ENCODE results near the gene ESPN.

The ESPN gene, protein sequence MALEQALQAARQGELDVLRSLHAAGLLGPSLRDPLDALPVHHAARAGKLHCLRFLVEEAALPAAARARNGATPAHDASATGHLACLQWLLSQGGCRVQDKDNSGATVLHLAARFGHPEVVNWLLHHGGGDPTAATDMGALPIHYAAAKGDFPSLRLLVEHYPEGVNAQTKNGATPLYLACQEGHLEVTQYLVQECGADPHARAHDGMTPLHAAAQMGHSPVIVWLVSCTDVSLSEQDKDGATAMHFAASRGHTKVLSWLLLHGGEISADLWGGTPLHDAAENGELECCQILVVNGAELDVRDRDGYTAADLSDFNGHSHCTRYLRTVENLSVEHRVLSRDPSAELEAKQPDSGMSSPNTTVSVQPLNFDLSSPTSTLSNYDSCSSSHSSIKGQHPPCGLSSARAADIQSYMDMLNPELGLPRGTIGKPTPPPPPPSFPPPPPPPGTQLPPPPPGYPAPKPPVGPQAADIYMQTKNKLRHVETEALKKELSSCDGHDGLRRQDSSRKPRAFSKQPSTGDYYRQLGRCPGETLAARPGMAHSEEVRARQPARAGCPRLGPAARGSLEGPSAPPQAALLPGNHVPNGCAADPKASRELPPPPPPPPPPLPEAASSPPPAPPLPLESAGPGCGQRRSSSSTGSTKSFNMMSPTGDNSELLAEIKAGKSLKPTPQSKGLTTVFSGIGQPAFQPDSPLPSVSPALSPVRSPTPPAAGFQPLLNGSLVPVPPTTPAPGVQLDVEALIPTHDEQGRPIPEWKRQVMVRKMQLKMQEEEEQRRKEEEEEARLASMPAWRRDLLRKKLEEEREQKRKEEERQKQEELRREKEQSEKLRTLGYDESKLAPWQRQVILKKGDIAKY

DNA sequence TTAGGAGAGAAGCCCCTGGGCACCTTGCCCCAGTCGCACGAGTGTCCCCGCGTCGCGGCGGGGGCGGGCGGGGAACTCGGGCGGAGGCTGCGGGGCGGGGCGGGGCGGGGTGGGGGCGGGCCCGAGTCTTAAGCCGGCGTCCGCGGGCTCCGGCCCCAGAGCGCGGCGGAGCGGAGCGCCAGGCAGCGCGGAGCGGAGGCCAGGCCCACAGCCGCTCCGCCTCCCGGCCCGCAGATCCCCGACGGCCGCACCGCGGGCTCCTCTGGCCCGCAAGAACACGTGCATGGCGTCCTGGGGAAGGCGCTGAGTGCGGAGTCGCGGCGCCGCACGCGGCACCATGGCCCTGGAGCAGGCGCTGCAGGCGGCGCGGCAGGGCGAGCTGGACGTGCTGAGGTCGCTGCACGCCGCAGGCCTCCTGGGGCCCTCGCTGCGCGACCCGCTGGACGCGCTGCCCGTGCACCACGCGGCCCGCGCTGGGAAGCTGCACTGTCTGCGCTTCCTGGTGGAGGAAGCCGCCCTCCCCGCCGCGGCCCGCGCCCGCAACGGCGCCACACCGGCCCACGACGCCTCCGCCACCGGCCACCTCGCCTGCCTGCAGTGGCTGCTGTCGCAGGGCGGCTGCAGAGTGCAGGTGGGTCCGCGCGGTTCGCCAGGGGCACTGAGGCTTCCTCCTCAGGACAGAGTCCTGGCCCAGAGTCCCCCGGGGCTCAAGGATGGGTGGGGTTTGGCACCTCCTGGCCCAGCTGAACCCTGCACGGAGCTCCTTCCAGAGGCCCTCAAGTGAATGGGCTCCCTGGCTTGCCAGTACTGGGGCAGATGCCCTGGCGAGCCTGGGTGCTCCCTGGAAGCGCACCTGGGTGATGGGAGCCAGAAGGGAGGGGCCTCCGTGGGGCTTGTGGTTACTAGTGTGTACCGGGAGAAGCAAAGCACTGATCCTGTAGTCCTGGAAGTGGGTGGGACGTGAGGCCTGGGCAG is at the start of gene ESPN:
TSS of gene ESPN (plus strand) at position 158 of the 975 bp plus-strand sequence. CDS start at position 338, 180 bp downstream.
- H3K9ac ChIP-seq (ENCODE audit: low read depth, low read length) = no peak within 1 kb of the TSS
- no peaks in the 10 kb centered on the region for H3K36me3 ChIP-seq (ENCODE audit: control insufficient read depth, insufficient read depth, low read length)
- peaks cover 69% of the 10 kb centered on the region for H3K27me3 ChIP-seq (ENCODE audit: control insufficient read depth, insufficient read depth, low read length)
- no peaks in the 10 kb centered on the region for H3K9me3 ChIP-seq (ENCODE audit: control insufficient read depth, insufficient read depth, low read length)
- no peaks in the 10 kb centered on the region for H3K4me1 ChIP-seq (ENCODE audit: control insufficient read depth, insufficient read depth, low read length)
- peak within 1 kb of the TSS; percentile 46 for H3K4me3 ChIP-seq (ENCODE audit: low read depth, low read length)

DNA sequence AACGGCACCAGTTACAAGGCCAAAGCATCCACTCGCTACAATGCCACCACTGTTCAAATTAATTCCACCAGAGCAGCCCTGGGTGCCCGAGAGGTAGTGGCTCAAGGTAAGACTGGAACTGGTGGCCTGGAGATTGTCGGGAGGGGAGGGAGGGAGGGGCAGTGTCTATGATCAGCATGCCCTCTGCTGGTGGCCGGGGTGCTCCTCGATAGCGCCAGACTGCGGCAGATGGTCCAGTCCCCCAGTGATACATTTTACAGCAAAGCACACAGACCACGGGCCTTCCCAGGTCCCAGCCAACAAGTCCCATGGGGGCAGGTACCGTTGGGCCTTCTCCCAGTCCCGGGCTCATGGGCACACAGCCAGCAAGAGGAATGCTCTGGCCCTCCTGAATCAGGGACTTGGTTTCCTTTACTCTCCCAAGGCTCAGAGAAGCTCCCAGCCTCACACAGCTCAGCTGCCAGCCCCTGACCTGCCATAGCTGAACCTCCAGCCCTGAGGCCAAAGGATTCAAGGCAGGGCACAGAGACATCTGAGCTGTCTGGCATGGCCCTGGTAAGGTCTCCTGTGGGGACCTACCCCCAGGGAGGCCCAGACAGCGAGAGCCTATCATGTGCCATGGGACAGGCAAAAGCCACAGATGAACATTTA is 46.4 kb upstream of the ESPN start:
- no peaks in the 10 kb centered on the region for H3K9me3 ChIP-seq (ENCODE audit: control insufficient read depth, insufficient read depth, low read length)
- no peaks in the 10 kb centered on the region for H3K36me3 ChIP-seq (ENCODE audit: control insufficient read depth, insufficient read depth, low read length)
- H3K4me3 ChIP-seq (ENCODE audit: low read depth, low read length) = no peak overlapping the region
- no peaks in the 10 kb centered on the region for H3K4me1 ChIP-seq (ENCODE audit: control insufficient read depth, insufficient read depth, low read length)
- no peak overlapping the region for H3K9ac ChIP-seq (ENCODE audit: low read depth, low read length)
- H3K27me3 ChIP-seq (ENCODE audit: control insufficient read depth, insufficient read depth, low read length) = no peaks in the 10 kb centered on the region

DNA sequence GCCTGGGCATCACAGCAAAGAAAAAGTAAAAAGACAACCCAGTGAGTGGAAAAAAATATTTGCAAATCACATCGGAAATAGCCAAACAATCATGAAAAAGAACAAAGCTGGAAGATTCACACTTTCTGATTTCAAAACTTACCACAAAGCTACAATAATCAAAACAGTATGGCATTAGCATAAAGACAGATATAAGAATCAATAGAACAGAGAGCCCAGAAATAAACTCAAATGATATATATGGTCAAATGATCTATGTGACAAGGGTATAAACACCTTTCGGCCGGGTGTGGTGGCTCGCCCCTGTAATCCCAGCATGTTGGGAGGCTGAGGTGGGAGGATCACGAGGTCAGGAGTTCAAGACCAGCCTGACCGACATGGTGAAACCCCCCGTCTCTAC is 44.5 kb upstream of the ESPN start:
- Histone ChIP-seq H3K36me3 (ENCODE audit: control insufficient read depth, insufficient read depth, low read length) (no peaks in the 10 kb centered on the region), H3K9me3 (ENCODE audit: control insufficient read depth, insufficient read depth, low read length) (no peaks in the 10 kb centered on the region), H3K4me3 (ENCODE audit: low read depth, low read length) (no peak overlapping the region), H3K9ac (ENCODE audit: low read depth, low read length) (no peak overlapping the region), H3K4me1 (ENCODE audit: control insufficient read depth, insufficient read depth, low read length) (peaks cover 4% of the 10 kb centered on the region), H3K27me3 (ENCODE audit: control insufficient read depth, insufficient read depth, low read length) (no peaks in the 10 kb centered on the region)

DNA sequence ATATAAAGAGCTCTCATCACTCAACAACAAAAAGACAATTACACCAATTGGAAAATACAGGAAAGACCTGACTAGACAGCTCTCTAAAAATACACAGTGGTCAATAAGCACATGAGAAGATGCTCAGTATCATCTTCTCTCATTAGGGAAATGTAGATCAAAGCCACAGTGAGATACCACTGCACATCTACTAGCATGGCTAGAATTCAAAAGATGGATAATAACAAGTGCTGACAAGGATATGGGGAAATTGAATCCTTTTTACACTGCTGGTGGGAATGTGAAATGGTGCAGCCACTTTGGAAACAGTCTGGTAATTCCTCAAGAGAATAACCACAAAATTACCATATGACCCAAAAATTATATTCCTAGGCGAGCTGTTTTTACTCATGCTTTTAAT is 40.4 kb upstream of the ESPN start:
- no peaks in the 10 kb centered on the region for H3K36me3 ChIP-seq (ENCODE audit: control insufficient read depth, insufficient read depth, low read length)
- no peak overlapping the region for H3K9ac ChIP-seq (ENCODE audit: low read depth, low read length)
- no peaks in the 10 kb centered on the region for H3K9me3 ChIP-seq (ENCODE audit: control insufficient read depth, insufficient read depth, low read length)
- H3K27me3 ChIP-seq (ENCODE audit: control insufficient read depth, insufficient read depth, low read length) = no peaks in the 10 kb centered on the region
- no peak overlapping the region for H3K4me3 ChIP-seq (ENCODE audit: low read depth, low read length)
- H3K4me1 ChIP-seq (ENCODE audit: control insufficient read depth, insufficient read depth, low read length) = peaks cover 17% of the 10 kb centered on the region

DNA sequence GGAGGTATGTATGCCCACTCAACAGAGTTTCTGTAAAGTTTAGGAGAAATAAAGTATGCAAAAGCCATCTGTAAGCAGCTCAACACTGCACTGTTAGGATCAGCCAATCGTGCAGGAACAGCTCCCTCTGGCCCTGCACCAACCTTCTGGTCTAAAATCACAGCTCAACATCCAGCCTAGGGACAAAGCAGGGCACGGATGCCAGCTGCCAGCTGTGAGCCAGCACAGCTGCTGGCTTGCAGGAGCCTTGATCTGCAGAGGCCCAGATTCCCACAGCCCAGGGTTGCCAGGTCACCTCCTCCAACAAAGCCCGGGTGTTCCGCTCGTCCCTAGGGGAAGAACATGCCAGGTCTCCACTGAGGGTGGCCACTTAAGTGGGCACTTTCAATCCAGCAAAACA is 39.6 kb upstream of the ESPN start:
- peaks cover 17% of the 10 kb centered on the region for H3K4me1 ChIP-seq (ENCODE audit: control insufficient read depth, insufficient read depth, low read length)
- H3K9me3 ChIP-seq (ENCODE audit: control insufficient read depth, insufficient read depth, low read length) = no peaks in the 10 kb centered on the region
- peak overlapping the region; percentile 54 for H3K9ac ChIP-seq (ENCODE audit: low read depth, low read length)
- H3K27me3 ChIP-seq (ENCODE audit: control insufficient read depth, insufficient read depth, low read length) = no peaks in the 10 kb centered on the region
- peaks cover 2% of the 10 kb centered on the region for H3K36me3 ChIP-seq (ENCODE audit: control insufficient read depth, insufficient read depth, low read length)
- H3K4me3 ChIP-seq (ENCODE audit: low read depth, low read length) = peak overlapping the region; percentile 13

DNA sequence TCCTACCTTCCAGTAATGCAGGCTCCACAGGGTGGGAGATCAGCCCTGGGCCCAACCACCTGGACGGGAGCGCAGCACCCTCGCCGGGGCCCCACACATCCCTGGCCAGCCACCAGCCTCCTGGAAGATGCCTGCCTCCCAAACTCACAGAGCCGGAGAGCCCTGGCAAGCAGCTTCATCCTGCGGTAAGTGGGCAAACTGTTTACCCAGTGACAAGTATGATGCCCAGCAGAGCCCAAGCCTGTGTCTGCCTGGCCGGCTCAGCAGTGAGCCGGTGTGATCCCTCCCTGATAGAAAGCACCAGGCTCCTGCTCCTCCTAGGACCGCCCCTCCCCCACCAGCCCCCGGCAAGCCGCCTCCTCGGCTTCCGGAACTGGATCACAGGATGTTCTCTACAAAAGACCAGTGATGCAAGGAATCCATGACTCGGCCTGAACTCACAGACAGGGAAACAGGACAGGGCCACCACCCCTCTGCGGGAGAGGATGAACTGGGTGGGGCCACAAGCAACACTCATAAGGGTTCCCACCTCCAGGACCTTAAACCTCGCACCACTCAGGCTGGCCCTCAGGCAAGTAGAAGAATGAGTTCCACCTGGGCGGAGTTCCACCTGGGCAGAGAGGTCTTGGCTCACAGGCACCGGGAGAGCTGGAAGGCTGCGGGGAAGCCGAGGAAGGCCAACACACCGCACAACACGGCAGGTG is 38.9 kb upstream of the ESPN start:
- Histone ChIP-seq H3K27me3 (ENCODE audit: control insufficient read depth, insufficient read depth, low read length) (no peaks in the 10 kb centered on the region), H3K4me3 (ENCODE audit: low read depth, low read length) (peak overlapping the region; percentile 35), H3K4me1 (ENCODE audit: control insufficient read depth, insufficient read depth, low read length) (peaks cover 17% of the 10 kb centered on the region), H3K9ac (ENCODE audit: low read depth, low read length) (peak overlapping the region; percentile 54), H3K9me3 (ENCODE audit: control insufficient read depth, insufficient read depth, low read length) (no peaks in the 10 kb centered on the region), H3K36me3 (ENCODE audit: control insufficient read depth, insufficient read depth, low read length) (peaks cover 4% of the 10 kb centered on the region)

DNA sequence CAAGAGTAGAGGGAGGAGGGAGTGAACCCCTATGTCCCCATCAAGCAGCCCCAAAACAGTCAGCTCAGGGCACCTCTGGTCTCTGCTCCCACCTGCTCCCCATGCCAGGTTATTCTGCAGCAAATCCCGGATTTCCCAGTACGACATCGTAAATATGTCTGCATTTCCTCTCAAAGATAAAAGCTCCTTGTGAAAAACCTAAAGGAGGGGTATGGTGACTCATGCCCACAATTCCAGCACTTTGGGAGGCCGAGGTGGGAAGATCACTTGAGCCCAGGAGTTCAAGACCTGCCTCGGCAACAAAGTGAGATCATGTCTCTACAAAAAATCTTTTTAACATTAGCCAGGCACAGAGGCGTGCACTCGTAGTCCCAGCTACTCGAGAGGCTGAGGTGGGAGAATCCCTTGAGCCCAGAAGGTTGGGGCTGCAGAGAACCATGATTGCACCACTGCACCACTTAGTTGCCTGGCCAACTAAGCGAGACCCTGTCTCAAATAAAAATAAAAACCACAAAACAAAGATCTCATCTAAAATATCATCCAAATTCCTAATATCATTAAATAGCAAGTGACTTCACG is 38.1 kb upstream of the ESPN start:
- no peaks in the 10 kb centered on the region for H3K9me3 ChIP-seq (ENCODE audit: control insufficient read depth, insufficient read depth, low read length)
- H3K4me1 ChIP-seq (ENCODE audit: control insufficient read depth, insufficient read depth, low read length) = peaks cover 17% of the 10 kb centered on the region
- peaks cover 4% of the 10 kb centered on the region for H3K36me3 ChIP-seq (ENCODE audit: control insufficient read depth, insufficient read depth, low read length)
- H3K4me3 ChIP-seq (ENCODE audit: low read depth, low read length) = no peak overlapping the region
- H3K9ac ChIP-seq (ENCODE audit: low read depth, low read length) = peak overlapping the region; percentile 49
- H3K27me3 ChIP-seq (ENCODE audit: control insufficient read depth, insufficient read depth, low read length) = no peaks in the 10 kb centered on the region

DNA sequence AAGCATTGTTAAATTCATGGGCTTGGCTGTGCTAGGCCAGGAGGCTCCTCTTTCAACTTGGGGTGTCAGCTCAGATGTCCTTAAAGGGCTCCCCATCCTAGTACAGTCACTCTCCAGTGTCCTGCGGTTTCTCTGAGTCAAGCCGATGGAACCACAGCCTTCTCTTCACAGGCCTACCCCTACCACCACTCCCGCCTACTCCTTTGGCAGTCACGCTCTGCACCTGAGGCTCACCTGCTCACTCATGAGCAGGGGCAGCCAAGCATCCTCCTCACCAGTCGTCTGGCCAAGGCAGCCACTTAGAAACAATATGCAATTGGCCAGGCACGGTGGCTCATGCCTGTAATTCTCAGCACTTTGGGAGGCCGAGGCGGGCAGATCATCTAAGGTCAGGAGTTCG is 34.6 kb upstream of the ESPN start:
- Histone ChIP-seq H3K4me3 (ENCODE audit: low read depth, low read length) (no peak overlapping the region), H3K9ac (ENCODE audit: low read depth, low read length) (no peak overlapping the region), H3K4me1 (ENCODE audit: control insufficient read depth, insufficient read depth, low read length) (peaks cover 14% of the 10 kb centered on the region)

DNA sequence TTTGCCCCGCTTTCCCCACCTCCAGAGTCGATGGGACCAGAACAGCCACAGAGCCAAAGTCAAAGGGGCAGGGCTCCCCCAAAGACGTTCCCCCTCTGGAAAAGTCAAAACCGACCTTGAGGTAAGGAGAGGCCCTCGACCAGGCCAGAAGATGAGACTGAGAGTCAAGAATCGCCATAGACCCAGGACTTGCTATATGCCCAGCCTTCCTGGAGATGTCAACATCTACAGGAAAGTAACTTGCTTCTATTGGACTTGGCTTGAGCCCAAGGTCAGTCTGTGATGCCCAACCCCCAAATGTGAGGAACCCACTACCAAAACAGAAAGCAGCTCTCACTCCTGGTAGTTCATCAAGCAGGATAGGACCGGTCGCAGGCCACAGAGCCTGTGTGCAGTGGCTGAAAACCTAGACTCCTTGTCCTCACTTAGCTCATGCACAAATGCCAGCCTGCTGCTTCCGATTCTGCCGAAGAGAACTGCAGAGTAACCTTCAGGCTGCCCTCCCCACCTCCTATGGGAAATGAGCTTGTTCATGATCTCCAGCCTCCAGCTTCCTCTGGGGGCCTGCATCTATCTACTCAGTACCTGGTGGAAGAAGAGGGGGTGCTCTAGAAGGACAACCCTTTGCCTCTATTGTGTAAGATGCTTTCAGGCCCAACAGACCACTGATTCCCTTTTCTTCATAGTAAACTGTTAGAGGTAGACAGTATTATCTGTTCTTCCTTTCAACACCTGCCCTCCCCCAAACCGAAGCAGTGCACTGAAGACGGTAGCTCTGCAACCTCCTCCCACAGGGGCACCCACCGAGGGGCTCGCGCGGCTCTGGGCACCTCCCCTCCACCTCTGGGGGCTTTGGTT is 32.4 kb upstream of the ESPN start:
- Histone ChIP-seq H3K4me1 (ENCODE audit: control insufficient read depth, insufficient read depth, low read length) (no peaks in the 10 kb centered on the region), H3K36me3 (ENCODE audit: control insufficient read depth, insufficient read depth, low read length) (peaks cover 4% of the 10 kb centered on the region), H3K9me3 (ENCODE audit: control insufficient read depth, insufficient read depth, low read length) (no peaks in the 10 kb centered on the region), H3K4me3 (ENCODE audit: low read depth, low read length) (peak overlapping the region; percentile 66), H3K27me3 (ENCODE audit: control insufficient read depth, insufficient read depth, low read length) (peaks cover 6% of the 10 kb centered on the region), H3K9ac (ENCODE audit: low read depth, low read length) (peak overlapping the region; percentile 70)

More for the DNA sequence above, 34.6 kb upstream of the ESPN start:
- Histone ChIP-seq H3K9me3 (ENCODE audit: control insufficient read depth, insufficient read depth, low read length) (no peaks in the 10 kb centered on the region), H3K36me3 (ENCODE audit: control insufficient read depth, insufficient read depth, low read length) (peaks cover 4% of the 10 kb centered on the region), H3K27me3 (ENCODE audit: control insufficient read depth, insufficient read depth, low read length) (peaks cover 6% of the 10 kb centered on the region)
